ENCODE measurements around the gene REM1.
A peak's percentile ranks its signal among the peaks of the same experiment; 100 is the strongest.

REM1 gene

GRCh38 chr20:31523361-31524283 lies 48.5 kb downstream of the REM1 start:
- DNase-seq, result peak; percentile 29

GRCh38 chr20:31527266-31527665 lies 52.2 kb downstream of the REM1 start:
- no peak for DNase-seq

Measured in midbrain (tissue), 1 donor.